Kidney (tissue), 14 donors: ENCODE data around the gene ABRACL. TPM values are rescaled to one million over a fixed set of nuclear protein-coding genes. Genes with fewer than 3 reads are reported as not detected.

Experiments
- DNase-seq, 5 donors: peaks; one replicate each; pipeline ENCODE4 v3.0.0-alpha.2; 2013 to 2020
- FAIRE-seq: peaks from 2 replicates; lab custom pipeline; 2012; peaks lifted over from hg19 to GRCh38; lab: Jason Lieb, UNC
- H3K27ac ChIP-seq, 2 donors: one replicate each; pipeline ENCODE4 v1.7.0; 2013; ENCODE audit warnings: low read depth in 2 of 2, low read length in 2 of 2, inconsistent platforms in 1 of 2
- H3K27me3 ChIP-seq: one replicate; pipeline ENCODE4 v1.7.1; 2013; ENCODE audit warnings: low read length, inconsistent platforms; ENCODE audit not compliant: control insufficient read depth, insufficient read depth
- H3K36me3 ChIP-seq, 3 donors: one replicate each; pipeline versions ENCODE4 v1.7.0 to v1.7.1; 2013; ENCODE audit warnings: low read length in 3 of 3, control low read depth in 1 of 3, inconsistent platforms in 1 of 3; ENCODE audit not compliant: insufficient read depth in 3 of 3, control insufficient read depth in 2 of 3
- H3K4me1 ChIP-seq, 3 donors: one replicate each; pipeline versions ENCODE4 v1.7.0 to v1.7.1; 2013; ENCODE audit warnings: low read length in 3 of 3, inconsistent platforms in 1 of 3, low read depth in 1 of 3; ENCODE audit not compliant: control insufficient read depth in 2 of 3, insufficient read depth in 2 of 3
- H3K4me3 ChIP-seq, 3 donors: one replicate each; pipeline versions ENCODE4 v1.7.0 to v1.8.1; 2013; ENCODE audit warnings: low read length in 3 of 3, control low read depth in 1 of 3, inconsistent platforms in 1 of 3
- H3K9ac ChIP-seq, 3 donors: one replicate each; pipeline versions ENCODE4 v1.7.0 to v1.7.1; 2013; ENCODE audit warnings: low read length in 3 of 3, control low read depth in 1 of 3, inconsistent platforms in 1 of 3
- H3K9me3 ChIP-seq, 3 donors: one replicate each; pipeline versions ENCODE4 v1.7.0 to v1.7.1; 2013; ENCODE audit warnings: low read length in 3 of 3, control low read depth in 1 of 3, inconsistent platforms in 1 of 3; ENCODE audit not compliant: control insufficient read depth in 2 of 3, insufficient read depth in 1 of 3
- CTCF ChIP-seq: IDR thresholded peaks from 3 replicates; pipeline ENCODE4 v1.5.1; 2012; ENCODE audit warnings: mild to moderate bottlenecking, moderate library complexity, borderline replicate concordance; ENCODE audit not compliant: insufficient read depth; ENCODE audit errors: extremely low read depth
- intact Hi-C: fragments of 100-400 bp; cut with DNase I; formaldehyde crosslinking; loops from one replicate; pipeline ENCODE4 v1.11.1; 2022
- polyA plus RNA-seq: library from polyadenylated mRNA; stranded (reverse); fragments of 350-450 nt; fragmentation: Illumina TruSeq; extraction: RNeasy Lipid Tissue Mini Kit (QIAGEN cat#74804); gene quantifications from one replicate; pipeline ENCODE4 v1.2.3, GENCODE V29; 2014; ENCODE audit warnings: low read depth, low replicate concordance; ENCODE audit not compliant: insufficient read depth
- total RNA-seq: library from RNA; stranded (reverse); fragmentation: NEBNext Ultra II Directional; extraction: Animal tissue kit (Norgen Biotek cat#: 25700); gene quantifications from one replicate; pipeline ENCODE4 v1.2.1, GENCODE V29; 2021
- donor health status: control.
- donor health status: control.
- donor health status: control.
- donor health status: control.
- donor health status: control.
- donor health status: DM: yes; HTN: yes; CAD: no.
- donor health status: Normal renal cell carcinoma (clear cell type).

The ABRACL gene
- total and polyA plus RNA-seq, 2 donors from 2014 or later: 24.9 to 51.3 TPM

DNA sequence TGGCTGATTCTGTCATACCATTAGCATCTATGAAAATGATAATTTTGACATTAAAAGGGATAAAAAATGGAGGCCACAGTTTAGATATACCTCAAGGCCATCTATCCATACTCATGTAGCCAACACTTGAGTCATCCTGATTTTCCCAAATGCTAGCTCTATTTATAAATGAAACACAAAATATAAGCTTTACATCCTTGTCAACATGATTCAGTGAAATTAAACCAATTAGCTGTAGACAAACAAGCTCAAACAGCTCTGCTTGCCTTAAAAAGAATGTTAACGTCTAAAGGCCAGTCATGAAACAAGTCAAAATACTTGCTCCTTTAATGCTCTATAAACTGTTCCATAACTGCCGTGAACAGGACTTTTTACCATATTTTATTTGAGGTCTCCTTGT lies 40.3 kb downstream of the ABRACL start:
- DNase-seq: no peak

GRCh38 chr6:139073118-139073517 lies 44.6 kb downstream of the ABRACL start:
- H3K27ac ChIP-seq: no peak overlapping the region
- intact Hi-C loops: no loop called here
- no peak for DNase-seq
- H3K27me3 ChIP-seq: no peaks in the 10 kb centered on the region
- H3K9me3 ChIP-seq: no peaks in the 10 kb centered on the region
- no peak overlapping the region for H3K4me3 ChIP-seq
- no peaks in the 10 kb centered on the region for H3K36me3 ChIP-seq
- no peak for FAIRE-seq
- no peaks in the 10 kb centered on the region for H3K4me1 ChIP-seq
- H3K9ac ChIP-seq: no peak overlapping the region
- no peak for TF ChIP-seq CTCF

More for the DNA sequence above, 40.3 kb downstream of the ABRACL start:
- no peak for FAIRE-seq
- Histone ChIP-seq H3K9me3 (no peaks in the 10 kb centered on the region), H3K27me3 (no peaks in the 10 kb centered on the region), H3K27ac (no peak overlapping the region), H3K4me1 (no peaks in the 10 kb centered on the region), H3K4me3 (no peak overlapping the region), H3K9ac (no peak overlapping the region), H3K36me3 (no peaks in the 10 kb centered on the region)
- intact Hi-C loops: no loop called here
- TF ChIP-seq CTCF: no peak

GRCh38 chr6:139079018-139079417 lies 50.5 kb downstream of the ABRACL start:
- Histone ChIP-seq H3K27me3 (no peaks in the 10 kb centered on the region), H3K9ac (no peak overlapping the region), H3K36me3 (no peaks in the 10 kb centered on the region), H3K4me1 (no peaks in the 10 kb centered on the region), H3K9me3 (no peaks in the 10 kb centered on the region), H3K27ac (no peak overlapping the region), H3K4me3 (no peak overlapping the region)
- FAIRE-seq (no peak), DNase-seq (no peak)
- intact Hi-C loops: no loop called here
- TF ChIP-seq CTCF: no peak
